ENCODE results near the gene LINC01488. TPM values are rescaled to one million over a fixed set of nuclear protein-coding genes. Genes with fewer than 3 reads are reported as not detected.

LINC01488 gene
- polyA plus RNA-seq (2012; rRNA removed): not detected in 2 replicates
- polyA plus RNA-seq (2012; cell fraction: cytosol; rRNA removed): not detected in 2 replicates
- polyA plus RNA-seq (2012; cell fraction: nucleus; rRNA removed): 0.08 TPM in 1 of 2 replicates, not detected in the other

- POLR2A ChIA-PET: no interaction called here
- no peak within 1 kb of the TSS for H3K4me2 ChIP-seq
Measured at GRCh38 chr11:69481393-69481844, at the start of gene LINC01488. TSS of gene LINC01488 (plus strand) at chr11:69481663.

GRCh38 chr11:69431893-69432738, 49.3 kb upstream of the LINC01488 start:
- no peaks in the 10 kb centered on the region for H3K36me3 ChIP-seq (replicated peaks in 1 of 2; ENCODE audit: control insufficient read depth in 1 of 2, insufficient read depth in 2 of 2, low read length in 1 of 2)
- no peaks in the 10 kb centered on the region for H3K9me3 ChIP-seq
- H2AFZ ChIP-seq (ENCODE audit: low read depth): no peak overlapping the region
- no peaks in the 10 kb centered on the region for H3K27me3 ChIP-seq (ENCODE audit: insufficient read depth)
- peaks cover 0 to 3% of the 10 kb centered on the region in 2 experiments; a peak in 1 of 4 replicates for H3K4me1 ChIP-seq (ENCODE audit: control insufficient read depth in 1 of 2, insufficient read depth in 2 of 2, low read depth in 1 of 2, low read length in 1 of 2)
- H4K20me1 ChIP-seq (ENCODE audit: insufficient read depth): no peaks in the 10 kb centered on the region
- H3K27ac ChIP-seq (ENCODE audit: low read depth in 2 of 2, low read length in 1 of 2): no peak overlapping the region
- DNase-seq: no peak
- H3K4me2 ChIP-seq: no peak overlapping the region
- ChIA-PET CTCF (interaction anchor here (1.0 to 1.1 kb wide), 2 partner anchors 213 to 330 kb away, joined by 3 to 4 read pairs; no protein-coding TSS in a partner anchor), POLR2A (no interaction called here)
- H3K4me3 ChIP-seq (ENCODE audit: low read depth in 2 of 2, low read length in 1 of 2): no peak overlapping the region
- no peaks in the 10 kb centered on the region for H3F3A ChIP-seq (replicated peaks; ENCODE audit: insufficient read depth)
- H3K79me2 ChIP-seq (ENCODE audit: insufficient read depth): no peaks in the 10 kb centered on the region
- WGBS (ENCODE audit: low lambda C conversion rate): 87% methylated on average over 14 of the region's 14 CpGs
- no peak overlapping the region for H3K9ac ChIP-seq
- no peaks in the 10 kb centered on the region for H3K9me2 ChIP-seq
- TF ChIP-seq ELF1 (IDR thresholded peaks at IDR 0.05): no peak
- no peak for TF ChIP-seq MAX (IDR thresholded peaks at IDR 0.05; ENCODE audit: low read depth)
- TF ChIP-seq TCF12 (IDR thresholded peaks at IDR 0.05): no peak
- no peak for TF ChIP-seq IRF3 (IDR thresholded peaks at IDR 0.05; ENCODE audit: low read depth, low read length)
- TF ChIP-seq ZBTB33 (IDR thresholded peaks at IDR 0.05; ENCODE audit: borderline replicate concordance, low read depth): no peak
- TF ChIP-seq EP300 (IDR thresholded peaks at IDR 0.05; ENCODE audit: borderline replicate concordance in 1 of 2, low read depth in 1 of 2, low read length in 1 of 2): no peak
- no peak for TF ChIP-seq SIN3A (IDR thresholded peaks at IDR 0.05; ENCODE audit: borderline replicate concordance, low read depth, low read length)
- no peak for TF ChIP-seq YY1 (IDR thresholded peaks at IDR 0.05; ENCODE audit: low read depth)
- TF ChIP-seq MXI1 (IDR thresholded peaks at IDR 0.05; ENCODE audit: low read depth, low read length): no peak

More at GRCh38 chr11:69481393-69481844, at the start of gene LINC01488:
- H2AFZ ChIP-seq (ENCODE audit: low read depth): no peak within 1 kb of the TSS
- no peaks in the 10 kb centered on the region for H3K79me2 ChIP-seq (ENCODE audit: insufficient read depth)
- H3K36me3 ChIP-seq (replicated peaks in 1 of 2; ENCODE audit: control insufficient read depth in 1 of 2, insufficient read depth in 2 of 2, low read length in 1 of 2): no peaks in the 10 kb centered on the region
- no peak within 1 kb of the TSS for H3K4me3 ChIP-seq (ENCODE audit: low read depth in 2 of 2, low read length in 1 of 2)
- CTCF ChIA-PET: interaction anchor here (0.8 kb wide), 1 partner anchor 9 kb away, joined by 3 read pairs; no protein-coding TSS in a partner anchor
- H3K27ac ChIP-seq (ENCODE audit: low read depth in 2 of 2, low read length in 1 of 2): no peak within 1 kb of the TSS
- no peak within 1 kb of the TSS for H3K9ac ChIP-seq
- H3K4me1 ChIP-seq (ENCODE audit: control insufficient read depth in 1 of 2, insufficient read depth in 2 of 2, low read depth in 1 of 2, low read length in 1 of 2): no peaks in the 10 kb centered on the region; a peak in 1 of 4 replicates
- WGBS (ENCODE audit: low lambda C conversion rate): 65% methylated on average over 4 of the region's 4 CpGs
- no peaks in the 10 kb centered on the region for H3K9me2 ChIP-seq
- H3F3A ChIP-seq (replicated peaks; ENCODE audit: insufficient read depth): no peaks in the 10 kb centered on the region
- no peaks in the 10 kb centered on the region for H4K20me1 ChIP-seq (ENCODE audit: insufficient read depth)
- TF ChIP-seq CTCF (IDR thresholded peaks at IDR 0.05) (no peak), TEAD4 (IDR thresholded peaks at IDR 0.05; ENCODE audit: borderline replicate concordance, insufficient read depth) (no peak), RFX5 (IDR thresholded peaks at IDR 0.05; ENCODE audit: low read length) (no peak), ZBTB33 (IDR thresholded peaks at IDR 0.05; ENCODE audit: borderline replicate concordance, low read depth) (no peak)
- no peak for DNase-seq
- no peaks in the 10 kb centered on the region for H3K27me3 ChIP-seq (ENCODE audit: insufficient read depth)
- no peaks in the 10 kb centered on the region for H3K9me3 ChIP-seq
